HT1080 (cell line): ENCODE data around the gene KDM4B. TPM values are rescaled to one million over a fixed set of nuclear protein-coding genes. Genes with fewer than 3 reads are reported as not detected.
"Not testable (repeated sequence)": the region's sequence is repeated elsewhere in the genome, so short reads cannot be mapped to it uniquely, and the experiment has no call there.

ENCODE experiments used
- DNase-seq: peaks from one replicate; pipeline ENCODE4 v3.0.0-alpha.2; 2015; ENCODE audit warnings: low read depth
- total RNA-seq: library from RNA; depleted of rRNA; stranded (reverse); fragments of >200 nt; shearing (Covaris generic); gene quantifications from 2 replicates; pipeline ENCODE4 v1.2.3, GENCODE V29; 2014

Gene KDM4B
- total RNA-seq, 1 experiment from 2014 or later: 3.1 TPM

- peak; percentile 13 for DNase-seq
These were observed 1.0 kb upstream of the KDM4B start for GRCh38 chr19:4967738-4968461.

GRCh38 chr19:4969292-4969771 is 419 bp downstream of the KDM4B start:
- DNase-seq: no peak

GRCh38 chr19:4969772-4970531 is 1.0 kb downstream of the KDM4B start:
- DNase-seq: no peak

GRCh38 chr19:4970558-4971423 is 1.9 kb downstream of the KDM4B start:
- no peak for DNase-seq

GRCh38 chr19:4971424-4971793 is 2.5 kb downstream of the KDM4B start:
- no peak for DNase-seq

GRCh38 chr19:4971816-4972495 is 3.0 kb downstream of the KDM4B start:
- no peak for DNase-seq

GRCh38 chr19:4972509-4973230 is 3.8 kb downstream of the KDM4B start:
- DNase-seq: peak; percentile 36

GRCh38 chr19:4974880-4975469 is 6.1 kb downstream of the KDM4B start:
- DNase-seq: no peak

- not testable (repeated sequence) for DNase-seq
These were observed 6.7 kb downstream of the KDM4B start for GRCh38 chr19:4975601-4976000.

- DNase-seq: no peak
These were observed 7.7 kb downstream of the KDM4B start for GRCh38 chr19:4976401-4977298.

GRCh38 chr19:4977299-4978174 is 8.6 kb downstream of the KDM4B start:
- DNase-seq: no peak

GRCh38 chr19:4979211-4979807 is 10.4 kb downstream of the KDM4B start:
- no peak for DNase-seq

GRCh38 chr19:4980067-4980466 is 11.2 kb downstream of the KDM4B start:
- DNase-seq: no peak

- no peak for DNase-seq
These were observed 12.1 kb downstream of the KDM4B start for GRCh38 chr19:4980838-4981680.

- DNase-seq: no peak
These were observed 12.7 kb downstream of the KDM4B start for GRCh38 chr19:4981681-4981958.

GRCh38 chr19:4983346-4984105 is 14.6 kb downstream of the KDM4B start:
- no peak for DNase-seq
